Vagina (tissue), 2 donors: ENCODE data around the gene GALNT2.

Experiments
- POLR2A ChIP-seq, 2 donors: fragments of 450-650 bp; IDR thresholded peaks; one replicate each; pipeline ENCODE4 v1.6.1; 2017; ENCODE audit warnings: antibody characterized with exemption in 2 of 2, mild to moderate bottlenecking in 2 of 2, moderate library complexity in 2 of 2
- POLR2AphosphoS5 ChIP-seq, 2 donors: sonication (generic); formaldehyde crosslinking; IDR thresholded peaks; one replicate each; pipeline ENCODE4 v1.9.0; 2017; ENCODE audit warnings: antibody characterized with exemption in 2 of 2, mild to moderate bottlenecking in 2 of 2, low read depth in 1 of 2; ENCODE audit not compliant: insufficient read depth in 1 of 2
- TF ChIP-seq, protein P1 (sequence below), 3 experiments: fragments of 450-650 bp in 2 of 3; fragments of 200-600 bp in 1 of 3; sonication (generic) in 1 of 3; IDR thresholded peaks; one replicate each; pipeline ENCODE4 v1.5.1; 2017 to 2019; ENCODE audit warnings: antibody characterized with exemption in 3 of 3, mild to moderate bottlenecking in 2 of 3, moderate library complexity in 2 of 3

- TF ChIP-seq, protein P1, sequence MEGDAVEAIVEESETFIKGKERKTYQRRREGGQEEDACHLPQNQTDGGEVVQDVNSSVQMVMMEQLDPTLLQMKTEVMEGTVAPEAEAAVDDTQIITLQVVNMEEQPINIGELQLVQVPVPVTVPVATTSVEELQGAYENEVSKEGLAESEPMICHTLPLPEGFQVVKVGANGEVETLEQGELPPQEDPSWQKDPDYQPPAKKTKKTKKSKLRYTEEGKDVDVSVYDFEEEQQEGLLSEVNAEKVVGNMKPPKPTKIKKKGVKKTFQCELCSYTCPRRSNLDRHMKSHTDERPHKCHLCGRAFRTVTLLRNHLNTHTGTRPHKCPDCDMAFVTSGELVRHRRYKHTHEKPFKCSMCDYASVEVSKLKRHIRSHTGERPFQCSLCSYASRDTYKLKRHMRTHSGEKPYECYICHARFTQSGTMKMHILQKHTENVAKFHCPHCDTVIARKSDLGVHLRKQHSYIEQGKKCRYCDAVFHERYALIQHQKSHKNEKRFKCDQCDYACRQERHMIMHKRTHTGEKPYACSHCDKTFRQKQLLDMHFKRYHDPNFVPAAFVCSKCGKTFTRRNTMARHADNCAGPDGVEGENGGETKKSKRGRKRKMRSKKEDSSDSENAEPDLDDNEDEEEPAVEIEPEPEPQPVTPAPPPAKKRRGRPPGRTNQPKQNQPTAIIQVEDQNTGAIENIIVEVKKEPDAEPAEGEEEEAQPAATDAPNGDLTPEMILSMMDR (IDR thresholded peaks at IDR 0.05): no peak
- TF ChIP-seq POLR2AphosphoS5 (IDR thresholded peaks at IDR 0.05; ENCODE audit: insufficient read depth in 1 of 2, low read depth in 1 of 2) (no peak), POLR2A (IDR thresholded peaks at IDR 0.05) (no peak)
Observed at GRCh38 chr1:230231774-230232145, 164.7 kb downstream of the GALNT2 start.
